Jurkat, Clone E6-1 (cell line): ENCODE measurements around the gene CYP51A1.
"Not testable (repeated sequence)": the region's sequence is repeated elsewhere in the genome, so short reads cannot be mapped to it uniquely, and the experiment has no call there.

Experiments
- DNase-seq: peaks from one replicate; pipeline ENCODE4 v3.0.0-alpha.2; 2011; ENCODE audit warnings: low read depth, low spot score
- H3K4me3 ChIP-seq: 2 replicates; pipeline ENCODE4 v1.5.1; 2011; ENCODE audit warnings: mild to moderate bottlenecking, low read length, control low read depth, moderate library complexity

The CYP51A1 gene

DNA sequence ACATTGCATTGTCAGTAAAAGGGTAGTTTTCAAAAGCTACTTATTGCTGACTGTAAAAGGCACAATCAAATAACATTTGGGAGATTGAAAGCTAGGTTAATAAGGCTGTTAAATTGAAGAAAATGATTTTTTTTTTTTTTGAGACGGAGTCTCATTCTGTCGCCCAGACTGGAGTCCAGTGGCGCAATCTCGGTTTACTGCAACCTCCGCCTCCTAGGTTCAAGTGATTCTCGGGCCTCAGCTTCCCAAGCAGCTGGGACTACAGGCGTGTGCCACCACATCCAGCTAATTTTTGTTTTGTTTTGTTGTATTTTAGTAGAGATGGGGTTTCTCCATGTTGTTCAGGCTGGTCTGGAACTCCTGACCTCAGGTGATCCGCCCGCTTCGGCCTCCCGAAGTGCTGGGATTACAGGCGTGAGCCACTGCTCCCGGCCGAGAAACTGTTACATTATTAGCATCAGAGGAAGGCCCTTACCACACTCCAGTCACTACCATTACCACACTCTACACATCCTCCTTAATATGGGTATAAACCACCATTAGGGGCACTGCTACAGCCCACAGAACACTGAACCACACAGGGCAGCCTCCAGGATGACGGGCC, 1.0 kb downstream of the CYP51A1 start:
- DNase-seq = no peak
- H3K4me3 ChIP-seq = peak overlapping the region; percentile 54

- no peak overlapping the region for H3K4me3 ChIP-seq
These were observed 2.4 kb downstream of the CYP51A1 start for GRCh38 chr7:92131764-92132330.

DNA sequence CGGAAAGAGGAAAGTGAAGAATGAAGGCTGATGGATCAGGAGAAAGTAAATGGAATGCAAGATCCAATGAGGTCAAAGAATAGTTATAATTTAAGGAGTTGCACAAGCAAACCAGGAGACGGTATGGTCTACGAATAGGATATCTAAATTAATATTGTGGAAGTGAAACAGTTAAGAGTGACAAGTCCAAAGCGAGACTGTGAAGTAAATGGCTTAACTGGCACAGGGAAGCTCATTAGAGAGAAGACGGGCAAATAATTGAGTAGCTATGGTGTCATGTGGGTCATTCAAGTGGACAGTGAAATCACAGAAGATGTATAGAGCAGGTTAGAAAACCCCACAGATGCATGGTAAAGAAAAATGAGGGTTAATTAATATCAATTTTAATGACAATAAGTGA, 3.2 kb downstream of the CYP51A1 start:
- no peak overlapping the region for H3K4me3 ChIP-seq
- no peak for DNase-seq

More at GRCh38 chr7:92131764-92132330, 2.4 kb downstream of the CYP51A1 start:
- no peak for DNase-seq

DNA sequence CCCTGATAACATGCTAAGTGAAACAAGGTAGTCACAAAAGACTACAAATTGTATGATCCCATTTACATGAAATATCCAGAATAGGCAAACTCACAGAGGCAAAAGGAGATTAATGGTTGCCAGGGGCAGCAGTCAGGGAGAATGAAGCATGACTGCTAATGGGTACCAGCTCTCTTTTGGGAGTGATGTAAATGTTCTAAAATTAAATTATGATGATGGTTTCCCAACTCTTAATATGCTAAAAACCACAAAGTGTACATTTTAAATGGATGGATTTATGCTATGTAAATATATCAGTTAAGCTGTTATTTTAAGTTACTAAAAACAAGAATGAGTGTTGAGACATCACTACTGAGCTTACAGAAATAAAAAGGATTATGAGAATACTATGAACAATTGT, 12.6 kb downstream of the CYP51A1 start:
- no peak for DNase-seq
- H3K4me3 ChIP-seq = no peak overlapping the region

DNA sequence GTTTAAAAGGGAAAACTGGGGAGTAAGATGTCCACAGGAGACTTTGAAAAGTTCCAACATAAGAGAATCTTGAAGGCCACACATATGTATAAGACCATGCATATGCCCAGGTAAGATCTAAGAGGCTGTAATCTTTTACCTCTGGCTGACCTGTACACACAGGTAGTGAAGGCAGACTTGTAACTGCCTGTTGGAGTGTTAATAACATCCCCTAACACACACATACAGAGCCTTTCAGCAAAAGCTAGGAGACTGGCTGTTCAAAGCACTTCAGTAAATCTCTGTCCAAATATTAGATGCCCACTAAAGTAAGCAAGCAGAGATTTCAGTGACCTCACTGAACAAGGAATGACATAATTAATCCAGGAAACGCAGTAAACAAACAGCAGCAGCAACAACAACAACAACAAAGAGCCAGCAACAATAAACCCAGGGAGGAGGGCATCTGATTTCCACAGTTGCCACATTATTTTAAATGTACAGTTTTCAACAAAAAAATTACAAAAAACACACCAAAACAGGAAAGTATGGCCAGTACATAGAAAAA, 15.0 kb downstream of the CYP51A1 start:
- no peak for DNase-seq
- H3K4me3 ChIP-seq = no peak overlapping the region

GRCh38 chr7:92116949-92117348, 17.3 kb downstream of the CYP51A1 start:
- DNase-seq = no peak
- H3K4me3 ChIP-seq = no peak overlapping the region

DNA sequence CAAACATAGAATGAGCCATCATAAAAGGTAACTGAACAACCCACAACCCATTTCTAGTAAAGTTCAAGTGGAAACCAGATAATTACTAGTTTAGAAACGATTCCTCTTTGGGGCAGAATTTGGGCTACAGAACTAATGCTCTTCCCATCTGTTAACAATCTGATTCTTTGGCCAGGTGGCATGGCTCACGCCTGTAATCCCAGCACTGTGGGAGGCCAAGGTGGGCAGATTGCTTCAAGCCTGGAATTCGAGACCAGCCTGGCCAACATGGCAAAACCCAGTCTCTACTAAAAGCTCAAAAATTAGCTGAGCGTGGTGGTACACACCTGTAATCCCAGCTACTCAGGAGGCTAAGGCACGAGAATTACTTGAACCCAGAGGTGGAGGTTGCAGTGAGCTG, 18.5 kb downstream of the CYP51A1 start:
- no peak for DNase-seq

DNA sequence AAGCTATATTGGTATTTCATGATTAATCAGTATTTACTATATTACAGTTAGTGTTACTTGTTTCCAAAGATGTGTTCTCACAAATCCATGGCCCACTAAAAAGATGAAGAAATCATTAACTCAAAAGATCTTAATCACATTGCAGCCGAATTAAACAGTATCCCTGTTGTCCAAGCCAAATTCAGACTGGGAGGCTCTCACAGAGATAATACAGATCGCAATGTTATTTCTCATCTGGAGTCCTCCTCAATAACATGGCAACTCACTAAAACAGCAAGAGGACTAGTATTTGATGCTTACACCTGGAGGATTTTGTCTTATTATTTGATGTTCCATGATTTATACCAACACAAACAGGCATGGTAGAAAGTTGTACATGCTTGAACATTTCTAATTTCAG, 23.4 kb downstream of the CYP51A1 start:
- no peak overlapping the region for H3K4me3 ChIP-seq
- no peak for DNase-seq

More for the DNA sequence above, 18.5 kb downstream of the CYP51A1 start:
- H3K4me3 ChIP-seq = no peak overlapping the region

DNA sequence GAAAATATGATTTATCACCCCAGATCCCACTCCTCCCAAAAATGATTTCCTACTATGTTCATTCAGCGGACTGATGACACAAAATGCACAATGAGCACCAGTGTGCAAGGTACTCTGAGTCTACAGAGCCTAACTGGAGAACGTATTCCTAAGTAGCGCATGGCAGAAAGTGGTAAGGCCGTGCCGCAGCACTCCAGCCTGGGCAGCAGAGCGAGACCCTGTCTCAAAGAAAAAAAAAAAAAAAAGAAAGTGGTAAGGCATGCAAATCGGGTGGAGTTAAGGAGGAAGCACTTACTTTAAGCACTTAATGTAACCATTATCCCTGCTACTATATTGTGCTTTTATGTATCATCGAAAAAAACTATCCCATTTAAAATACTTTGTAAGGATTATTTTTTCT, 25.5 kb downstream of the CYP51A1 start:
- no peak overlapping the region for H3K4me3 ChIP-seq
- DNase-seq = no peak

- not testable (repeated sequence) for DNase-seq, H3K4me3 ChIP-seq
These were observed 31.4 kb downstream of the CYP51A1 start for GRCh38 chr7:92102862-92103261.

- no peak overlapping the region for H3K4me3 ChIP-seq
- no peak for DNase-seq
These were observed 33.7 kb downstream of the CYP51A1 start for GRCh38 chr7:92100534-92100933.

DNA sequence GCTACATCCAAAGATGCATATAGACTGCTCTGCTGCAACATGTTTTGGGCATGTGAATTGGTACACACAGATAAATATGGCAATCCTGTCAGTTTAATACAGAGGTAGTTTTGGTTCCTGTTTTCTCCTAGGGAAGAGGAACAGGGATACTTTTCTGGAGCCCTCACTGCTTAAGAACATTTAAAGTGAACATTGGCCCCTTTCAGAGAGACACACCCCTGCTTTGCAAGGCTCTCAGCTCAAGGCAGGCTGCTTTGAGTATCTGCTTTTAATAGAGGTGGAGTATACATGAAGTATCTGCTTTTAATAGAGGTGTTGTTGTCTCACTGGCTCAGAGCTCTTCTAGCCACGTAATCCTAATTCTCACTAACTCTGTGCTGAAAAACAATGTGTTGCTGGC, 38.9 kb downstream of the CYP51A1 start:
- H3K4me3 ChIP-seq = no peak overlapping the region
- no peak for DNase-seq

DNA sequence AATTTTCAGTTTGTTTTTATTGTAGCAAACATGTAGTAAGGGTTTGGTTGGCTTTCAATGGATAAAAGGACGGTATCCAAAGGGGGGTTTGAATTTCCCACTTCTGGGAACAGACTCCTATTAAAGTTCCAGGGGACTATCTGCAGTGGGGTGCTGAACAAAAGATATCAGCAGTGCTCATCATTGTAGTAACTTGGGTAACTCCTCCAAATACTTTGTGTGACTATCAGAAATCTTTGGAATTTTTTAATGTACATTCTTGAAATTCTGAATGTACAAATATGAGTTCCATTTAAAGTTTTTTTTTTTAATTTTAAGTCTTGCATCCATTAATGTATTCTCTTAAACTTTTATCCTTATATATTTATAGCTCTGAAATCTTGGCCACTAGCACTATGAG, 42.1 kb downstream of the CYP51A1 start:
- H3K4me3 ChIP-seq = no peak overlapping the region
- DNase-seq = no peak

DNA sequence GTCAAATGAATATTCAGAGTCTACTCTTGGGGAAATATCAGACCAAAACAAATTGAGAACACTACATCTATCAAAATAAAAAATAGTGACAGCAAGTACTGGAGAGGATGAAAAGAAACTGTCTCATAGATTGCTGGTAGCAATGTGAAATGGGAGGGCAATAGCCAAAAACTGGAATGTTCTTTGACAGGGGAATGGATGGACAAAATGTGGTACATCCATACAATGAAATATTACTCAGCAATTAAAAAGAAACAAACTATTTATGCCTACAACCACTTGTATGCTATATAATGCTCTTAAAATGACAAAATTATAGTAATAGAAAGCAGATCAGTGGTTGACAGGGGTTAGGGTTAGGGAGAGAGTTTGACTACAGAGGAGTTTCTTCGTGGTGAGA, 46.0 kb downstream of the CYP51A1 start:
- no peak for DNase-seq
- no peak overlapping the region for H3K4me3 ChIP-seq

- not testable (repeated sequence) for DNase-seq
These were observed 50.4 kb downstream of the CYP51A1 start for GRCh38 chr7:92083922-92084321.

DNA sequence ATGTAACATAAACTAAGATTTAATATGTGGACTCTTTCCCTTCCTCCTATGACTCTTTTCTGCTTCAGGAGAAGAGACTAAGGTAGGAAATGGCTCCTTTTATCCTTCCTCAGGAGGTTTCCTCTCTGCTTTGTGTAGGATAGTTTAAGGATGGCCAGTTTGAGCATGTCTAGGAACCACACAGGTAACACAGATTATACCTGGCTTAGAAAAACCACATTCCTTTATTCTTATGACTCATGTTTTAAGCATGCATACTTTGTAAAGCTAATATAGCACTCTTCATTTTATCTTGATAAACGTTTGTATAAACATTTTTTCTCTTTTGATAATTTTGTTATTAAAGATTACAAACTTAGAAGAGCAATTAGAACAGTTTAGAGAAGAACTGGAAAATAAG, 57.8 kb downstream of the CYP51A1 start:
- no peak for DNase-seq

More at GRCh38 chr7:92083922-92084321, 50.4 kb downstream of the CYP51A1 start:
- H3K4me3 ChIP-seq = not testable (repeated sequence)

GRCh38 chr7:92075455-92076158, 58.7 kb downstream of the CYP51A1 start:
- H3K4me3 ChIP-seq = no peak overlapping the region
- no peak for DNase-seq

More for the DNA sequence above, 57.8 kb downstream of the CYP51A1 start:
- H3K4me3 ChIP-seq = no peak overlapping the region

- H3K4me3 ChIP-seq = no peak overlapping the region
- no peak for DNase-seq
These were observed 61.6 kb downstream of the CYP51A1 start for GRCh38 chr7:92072708-92073107.

DNA sequence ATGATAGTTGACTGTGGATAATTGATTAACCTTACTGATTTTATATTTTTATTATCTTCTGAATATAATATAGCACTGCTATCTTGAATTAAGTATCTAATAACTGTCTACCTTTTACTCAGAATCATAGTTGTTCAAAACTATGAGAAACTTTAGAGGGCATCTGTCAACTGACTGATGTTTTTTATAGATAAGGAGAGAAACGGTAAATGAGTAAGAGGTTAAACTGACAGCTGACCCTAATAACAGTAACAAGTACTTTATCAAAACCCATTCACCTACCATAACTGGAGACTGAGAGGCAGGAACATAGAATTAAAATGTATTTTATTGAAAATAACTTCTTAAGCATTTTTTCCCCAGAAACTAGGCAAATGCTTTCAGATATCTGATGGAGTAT, 62.2 kb downstream of the CYP51A1 start:
- DNase-seq = no peak
- no peak overlapping the region for H3K4me3 ChIP-seq

DNA sequence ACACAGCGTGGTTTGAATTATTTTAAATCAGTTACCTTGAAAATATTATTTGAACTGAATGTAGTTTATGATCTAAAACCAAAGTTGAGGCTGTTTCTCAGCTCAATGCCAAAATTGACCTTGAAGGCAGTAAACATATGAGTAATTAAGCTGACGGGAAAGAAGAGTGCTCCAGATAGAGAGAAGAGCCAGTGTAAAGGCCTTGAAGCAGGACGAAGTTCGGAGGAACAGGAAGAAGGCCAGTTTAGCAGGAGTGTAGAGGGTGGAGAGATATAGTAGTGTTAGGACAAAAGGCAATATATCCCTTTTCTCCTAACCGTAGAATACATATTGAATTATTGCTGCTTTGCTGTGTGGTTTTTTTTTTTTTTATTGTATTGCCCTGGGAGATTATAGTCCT, 63.2 kb downstream of the CYP51A1 start:
- no peak for DNase-seq

More for the DNA sequence above, 63.2 kb downstream of the CYP51A1 start:
- H3K4me3 ChIP-seq = no peak overlapping the region
